Activated T-helper 1 cell treated with anti-CD3 and anti-CD28 coated beads, Interleukin-2, amount 50 U/mL, for 16 hours (primary cell): ENCODE results near the gene SLC25A1.
A peak's percentile ranks its signal among the peaks of the same experiment; 100 is the strongest.

Source experiments
- DNase-seq, 2 donors: peaks; one replicate each; pipeline ENCODE4 v3.0.0-alpha.2; 2020; ENCODE audit warnings: low read depth in 1 of 2, low spot score in 1 of 2

The SLC25A1 gene

GRCh38 chr22:19181786-19182471, 3.4 kb upstream of the SLC25A1 start:
- DNase-seq, result no peak

GRCh38 chr22:19180740-19181410, 2.3 kb upstream of the SLC25A1 start:
- DNase-seq, result no peak

GRCh38 chr22:19180234-19180633, 1.7 kb upstream of the SLC25A1 start:
- DNase-seq, result no peak

- no peak for DNase-seq
Observed at GRCh38 chr22:19179497-19180048, 1.0 kb upstream of the SLC25A1 start.

- DNase-seq, result peak in 1 of 2 donors; percentile 48
Observed at GRCh38 chr22:19178065-19178656, 375 bp downstream of the SLC25A1 start.

- DNase-seq, result no peak
Observed at GRCh38 chr22:19177164-19178064, 1.1 kb downstream of the SLC25A1 start.

- no peak for DNase-seq
Observed at GRCh38 chr22:19176732-19177131, 1.8 kb downstream of the SLC25A1 start.

- no peak for DNase-seq
Observed at GRCh38 chr22:19176175-19176643, 2.3 kb downstream of the SLC25A1 start.

GRCh38 chr22:19175602-19176174, 2.8 kb downstream of the SLC25A1 start:
- DNase-seq, result no peak

- no peak for DNase-seq
Observed at GRCh38 chr22:19175026-19175601, 3.4 kb downstream of the SLC25A1 start.

- no peak for DNase-seq
Observed at GRCh38 chr22:19174106-19175025, 4.2 kb downstream of the SLC25A1 start.

GRCh38 chr22:19173047-19174035, 5.2 kb downstream of the SLC25A1 start:
- DNase-seq, result no peak

- DNase-seq, result no peak
Observed at GRCh38 chr22:19172213-19173046, 6.1 kb downstream of the SLC25A1 start.

GRCh38 chr22:19169947-19170318, 8.6 kb downstream of the SLC25A1 start:
- DNase-seq, result no peak

GRCh38 chr22:19169002-19169946, 9.3 kb downstream of the SLC25A1 start:
- DNase-seq, result no peak
